ENCODE measurements around the gene IGHMBP2. TPM values are rescaled to one million over a fixed set of nuclear protein-coding genes. Genes with fewer than 3 reads are reported as not detected.

The IGHMBP2 gene
- total RNA-seq, 1 experiment from 2014 or later: 27.8 TPM

- intact Hi-C loops (cut with micrococcal nuclease; ENCODE audit: unreplicated experiment) (no loop called here), in situ Hi-C loops (cut with HindIII; ENCODE audit: low pct_unique_long_range_greater_than_20kb, low sequenced_read_pairs) (no loop called here)
- TF ChIP-seq TCF7L2 (IDR thresholded peaks at IDR 0.05; ENCODE audit: low read depth, low read length): no peak
- TF ChIP-seq, protein P1, sequence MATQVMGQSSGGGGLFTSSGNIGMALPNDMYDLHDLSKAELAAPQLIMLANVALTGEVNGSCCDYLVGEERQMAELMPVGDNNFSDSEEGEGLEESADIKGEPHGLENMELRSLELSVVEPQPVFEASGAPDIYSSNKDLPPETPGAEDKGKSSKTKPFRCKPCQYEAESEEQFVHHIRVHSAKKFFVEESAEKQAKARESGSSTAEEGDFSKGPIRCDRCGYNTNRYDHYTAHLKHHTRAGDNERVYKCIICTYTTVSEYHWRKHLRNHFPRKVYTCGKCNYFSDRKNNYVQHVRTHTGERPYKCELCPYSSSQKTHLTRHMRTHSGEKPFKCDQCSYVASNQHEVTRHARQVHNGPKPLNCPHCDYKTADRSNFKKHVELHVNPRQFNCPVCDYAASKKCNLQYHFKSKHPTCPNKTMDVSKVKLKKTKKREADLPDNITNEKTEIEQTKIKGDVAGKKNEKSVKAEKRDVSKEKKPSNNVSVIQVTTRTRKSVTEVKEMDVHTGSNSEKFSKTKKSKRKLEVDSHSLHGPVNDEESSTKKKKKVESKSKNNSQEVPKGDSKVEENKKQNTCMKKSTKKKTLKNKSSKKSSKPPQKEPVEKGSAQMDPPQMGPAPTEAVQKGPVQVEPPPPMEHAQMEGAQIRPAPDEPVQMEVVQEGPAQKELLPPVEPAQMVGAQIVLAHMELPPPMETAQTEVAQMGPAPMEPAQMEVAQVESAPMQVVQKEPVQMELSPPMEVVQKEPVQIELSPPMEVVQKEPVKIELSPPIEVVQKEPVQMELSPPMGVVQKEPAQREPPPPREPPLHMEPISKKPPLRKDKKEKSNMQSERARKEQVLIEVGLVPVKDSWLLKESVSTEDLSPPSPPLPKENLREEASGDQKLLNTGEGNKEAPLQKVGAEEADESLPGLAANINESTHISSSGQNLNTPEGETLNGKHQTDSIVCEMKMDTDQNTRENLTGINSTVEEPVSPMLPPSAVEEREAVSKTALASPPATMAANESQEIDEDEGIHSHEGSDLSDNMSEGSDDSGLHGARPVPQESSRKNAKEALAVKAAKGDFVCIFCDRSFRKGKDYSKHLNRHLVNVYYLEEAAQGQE (IDR thresholded peaks at IDR 0.05; ENCODE audit: insufficient read depth in 1 of 2, low read depth in 2 of 2, low read length in 1 of 2): no peak
- TF ChIP-seq SIN3A (IDR thresholded peaks at IDR 0.05; ENCODE audit: borderline replicate concordance, insufficient read depth, low read depth, low read length): no peak
- TF ChIP-seq, protein P2, sequence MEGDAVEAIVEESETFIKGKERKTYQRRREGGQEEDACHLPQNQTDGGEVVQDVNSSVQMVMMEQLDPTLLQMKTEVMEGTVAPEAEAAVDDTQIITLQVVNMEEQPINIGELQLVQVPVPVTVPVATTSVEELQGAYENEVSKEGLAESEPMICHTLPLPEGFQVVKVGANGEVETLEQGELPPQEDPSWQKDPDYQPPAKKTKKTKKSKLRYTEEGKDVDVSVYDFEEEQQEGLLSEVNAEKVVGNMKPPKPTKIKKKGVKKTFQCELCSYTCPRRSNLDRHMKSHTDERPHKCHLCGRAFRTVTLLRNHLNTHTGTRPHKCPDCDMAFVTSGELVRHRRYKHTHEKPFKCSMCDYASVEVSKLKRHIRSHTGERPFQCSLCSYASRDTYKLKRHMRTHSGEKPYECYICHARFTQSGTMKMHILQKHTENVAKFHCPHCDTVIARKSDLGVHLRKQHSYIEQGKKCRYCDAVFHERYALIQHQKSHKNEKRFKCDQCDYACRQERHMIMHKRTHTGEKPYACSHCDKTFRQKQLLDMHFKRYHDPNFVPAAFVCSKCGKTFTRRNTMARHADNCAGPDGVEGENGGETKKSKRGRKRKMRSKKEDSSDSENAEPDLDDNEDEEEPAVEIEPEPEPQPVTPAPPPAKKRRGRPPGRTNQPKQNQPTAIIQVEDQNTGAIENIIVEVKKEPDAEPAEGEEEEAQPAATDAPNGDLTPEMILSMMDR (IDR thresholded peaks at IDR 0.05): no peak
- TF ChIP-seq POLR2AphosphoS5 (IDR thresholded peaks at IDR 0.05; ENCODE audit: low read depth, low read length): no peak
- Histone ChIP-seq H3K27me3 (ENCODE audit: control insufficient read depth, insufficient read depth, low read length) (no peaks in the 10 kb centered on the region), H3K4me3 (ENCODE audit: low read depth in 2 of 2, low read length in 2 of 2) (no peak overlapping the region), H3K36me3 (ENCODE audit: control insufficient read depth, insufficient read depth, low read length) (peaks cover 3% of the 10 kb centered on the region; the same call in 1 of the 2 replicates), H3K9me3 (ENCODE audit: control insufficient read depth, insufficient read depth, low read depth, low read length) (peaks cover 14% of the 10 kb centered on the region; the same call in 1 of the 2 replicates), H3K27ac (ENCODE audit: low read length) (no peak overlapping the region), H3K4me1 (ENCODE audit: control insufficient read depth, insufficient read depth, low read length) (no peaks in the 10 kb centered on the region)
- ATAC-seq (no peak), DNase-seq (ENCODE audit: low read depth, low spot score) (no peak)
- CTCF ChIA-PET: no interaction called here
- POLR2A ChIA-PET: no interaction called here
- no TSS peak for BruUV-seq (replicated peaks)
These were observed 25.4 kb downstream of the IGHMBP2 start for GRCh38 chr11:68929135-68929534.

DNA sequence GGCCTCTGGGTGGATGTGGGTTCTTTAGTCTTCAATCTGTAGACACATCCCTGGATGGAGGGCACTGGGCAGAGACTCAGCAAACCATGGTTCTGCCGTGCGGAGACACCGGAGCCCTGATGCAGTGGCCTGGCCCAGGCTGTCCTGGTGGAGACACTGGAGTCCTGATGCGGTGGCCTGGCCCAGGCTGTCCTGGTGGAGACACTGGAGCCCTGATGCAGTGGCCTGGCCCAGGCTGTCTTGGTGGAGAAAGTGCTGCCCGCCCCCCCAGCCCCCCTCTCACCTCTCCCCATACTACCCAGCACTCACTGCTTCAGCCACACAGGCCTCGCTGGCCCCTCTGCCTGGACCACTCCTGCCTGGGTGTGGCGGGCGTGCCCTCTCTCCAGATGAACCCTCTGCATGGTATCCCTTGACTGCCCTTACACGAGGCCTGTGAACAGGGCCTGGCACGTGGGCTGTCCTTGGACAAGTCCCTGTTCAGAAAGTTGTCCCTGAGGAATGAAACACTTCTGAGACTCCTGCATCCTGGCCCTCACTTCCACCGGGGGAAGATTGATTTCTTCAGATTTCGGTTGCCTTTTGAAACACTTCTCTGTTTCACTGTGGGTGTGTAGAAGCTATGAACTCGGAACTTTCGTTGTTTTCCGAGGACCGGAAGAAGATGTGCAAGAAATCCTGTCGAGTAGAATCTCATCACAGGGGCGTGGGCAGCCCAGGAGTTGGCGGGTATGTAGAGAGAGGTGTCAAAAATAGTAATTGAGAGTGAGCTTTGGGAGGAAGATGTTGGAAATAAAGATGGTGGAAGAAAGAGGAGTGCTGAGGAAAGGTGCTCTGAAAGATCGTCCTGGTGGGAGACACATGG lies 26.2 kb downstream of the IGHMBP2 start:
- peaks cover 8% of the 10 kb centered on the region; the same call in 1 of the 2 replicates for H3K9me3 ChIP-seq (ENCODE audit: control insufficient read depth, insufficient read depth, low read depth, low read length)
- no TSS peak for BruUV-seq (replicated peaks)
- no peaks in the 10 kb centered on the region for H3K4me1 ChIP-seq (ENCODE audit: control insufficient read depth, insufficient read depth, low read length)
- in situ Hi-C loops (cut with HindIII; ENCODE audit: low pct_unique_long_range_greater_than_20kb, low sequenced_read_pairs): no loop called here
- H3K27ac ChIP-seq (ENCODE audit: low read length): no peak overlapping the region
- H3K27me3 ChIP-seq (ENCODE audit: control insufficient read depth, insufficient read depth, low read length): no peaks in the 10 kb centered on the region
- TF ChIP-seq POLR2AphosphoS5 (IDR thresholded peaks at IDR 0.05; ENCODE audit: low read depth, low read length) (no peak), SIN3A (IDR thresholded peaks at IDR 0.05; ENCODE audit: borderline replicate concordance, insufficient read depth, low read depth, low read length) (no peak), TCF7L2 (IDR thresholded peaks at IDR 0.05; ENCODE audit: low read depth, low read length) (no peak)
- TF ChIP-seq, protein P1 (IDR thresholded peaks at IDR 0.05; ENCODE audit: insufficient read depth in 1 of 2, low read depth in 2 of 2, low read length in 1 of 2): no peak
- TF ChIP-seq, protein P2 (IDR thresholded peaks at IDR 0.05): no peak
- H3K36me3 ChIP-seq (ENCODE audit: control insufficient read depth, insufficient read depth, low read length): peaks cover 3% of the 10 kb centered on the region; the same call in 1 of the 2 replicates
- ChIA-PET CTCF (no interaction called here), POLR2A (no interaction called here)
- ATAC-seq: no peak; the same call in 1 of the 2 replicates
- H3K4me3 ChIP-seq (ENCODE audit: low read depth in 2 of 2, low read length in 2 of 2): no peak overlapping the region
- intact Hi-C loops (cut with micrococcal nuclease; ENCODE audit: unreplicated experiment): no loop called here
- no peak for DNase-seq (ENCODE audit: low read depth, low spot score)

Measured in Panc1 (cell line).